ENCODE results near the gene EPC2.
A peak's percentile ranks its signal among the peaks of the same experiment; 100 is the strongest.
"Not testable (repeated sequence)": the region's sequence is repeated elsewhere in the genome, so short reads cannot be mapped to it uniquely, and the experiment has no call there.

Gene EPC2

DNA sequence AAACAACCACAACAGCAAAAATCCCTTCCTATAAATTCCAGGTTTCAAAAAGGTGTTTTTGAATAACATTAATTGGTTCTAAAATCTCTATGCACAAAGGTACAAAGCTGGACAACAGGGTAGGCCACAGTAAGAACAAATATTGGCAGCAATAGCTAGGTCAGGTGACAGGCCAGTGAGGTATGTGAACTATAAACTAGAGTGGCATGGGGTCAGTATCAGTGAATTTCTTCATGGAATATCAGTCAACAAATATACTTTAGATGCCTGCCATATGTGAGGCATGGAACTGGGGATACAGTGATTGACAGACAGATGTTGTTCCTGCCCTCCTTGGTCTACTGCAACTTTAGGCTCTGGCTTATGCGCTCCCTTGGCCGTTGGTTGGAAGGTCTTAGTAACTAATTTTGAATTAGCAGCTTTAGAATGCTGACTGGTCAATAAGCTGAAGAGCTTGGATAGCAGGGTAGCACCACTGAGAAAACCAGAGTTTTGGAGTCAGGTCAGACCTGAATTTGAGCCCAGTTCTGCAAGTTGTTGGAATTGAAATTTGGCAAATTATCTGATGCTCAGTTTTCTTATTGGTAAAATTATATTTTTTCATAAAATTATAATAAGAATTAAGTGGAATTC, 2.3 kb upstream of the EPC2 start:
- DNase-seq: no peak

DNA sequence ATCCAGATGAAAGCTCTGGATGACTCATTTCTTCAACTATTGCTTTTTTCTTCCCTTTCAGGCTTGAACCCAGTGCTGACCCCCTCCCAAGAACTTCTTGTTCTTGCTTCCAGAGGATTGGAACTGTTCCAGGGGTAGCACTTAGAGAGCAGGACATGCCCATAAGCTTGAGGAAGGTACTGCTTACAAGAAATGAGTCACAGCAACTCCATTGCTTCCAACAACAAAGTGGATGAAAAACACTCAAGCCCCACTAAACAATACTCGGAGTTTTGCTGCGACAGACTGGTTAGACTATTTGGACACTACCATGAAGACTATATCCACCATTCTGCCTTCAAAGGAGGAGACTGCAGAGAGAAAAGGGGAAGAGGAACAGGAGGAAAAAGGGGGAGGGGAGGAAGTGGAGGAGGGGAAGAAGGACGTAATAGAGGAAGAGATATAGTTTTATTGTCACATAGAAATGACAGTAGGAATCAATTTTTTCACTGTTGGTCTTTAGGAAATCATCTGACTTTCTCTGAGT, 1.6 kb upstream of the EPC2 start:
- no peak for DNase-seq

DNA sequence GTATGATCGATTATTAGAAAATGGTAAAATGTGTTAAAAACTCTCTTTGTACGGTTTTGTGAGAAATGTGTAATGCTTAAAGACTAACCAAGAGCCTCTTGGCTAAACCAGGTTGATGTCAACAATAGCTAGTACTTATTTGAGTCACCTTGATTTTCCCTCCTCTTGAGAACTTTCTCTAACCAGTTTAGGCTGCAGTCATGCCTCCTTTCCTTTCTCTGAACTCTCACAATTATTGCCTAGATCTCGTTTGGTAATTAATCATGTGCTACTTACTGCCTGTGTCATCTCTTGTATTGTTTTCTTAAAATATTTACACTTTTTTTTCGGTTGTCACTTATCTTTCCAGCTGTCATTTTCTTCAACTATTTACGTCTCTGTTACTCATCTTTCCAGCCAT, 1.1 kb upstream of the EPC2 start:
- no peak for DNase-seq

DNA sequence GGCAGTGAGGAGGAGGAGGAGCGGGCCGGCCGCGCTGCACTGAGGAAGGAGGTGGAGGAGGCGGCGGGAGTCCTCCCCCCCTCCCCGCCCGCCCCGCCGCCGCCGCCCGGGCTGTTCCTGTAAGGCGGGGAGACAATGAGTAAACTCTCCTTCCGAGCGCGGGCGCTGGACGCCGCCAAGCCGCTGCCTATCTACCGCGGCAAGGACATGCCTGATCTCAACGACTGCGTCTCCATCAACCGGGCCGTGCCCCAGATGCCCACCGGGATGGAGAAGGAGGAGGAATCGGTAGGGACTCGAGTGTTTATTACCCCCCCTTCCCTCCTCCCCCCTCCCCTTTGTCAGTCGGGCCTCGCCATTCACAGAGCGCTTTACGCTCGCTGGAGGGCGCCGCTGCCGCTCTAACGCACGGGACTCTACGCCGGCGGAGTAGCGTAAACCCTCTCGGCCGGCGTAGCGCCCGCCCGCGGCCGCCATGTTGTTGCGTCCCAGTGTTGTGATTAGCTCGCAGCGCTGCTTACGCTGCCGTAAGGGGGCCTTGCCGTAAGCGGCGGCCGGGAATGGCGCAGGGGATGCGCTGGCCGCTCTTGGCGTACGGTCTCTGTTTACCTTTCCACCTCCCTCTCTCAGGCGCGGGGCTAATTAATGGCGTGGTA, 460 bp downstream of the EPC2 start:
- peak; percentile 92 for DNase-seq

DNA sequence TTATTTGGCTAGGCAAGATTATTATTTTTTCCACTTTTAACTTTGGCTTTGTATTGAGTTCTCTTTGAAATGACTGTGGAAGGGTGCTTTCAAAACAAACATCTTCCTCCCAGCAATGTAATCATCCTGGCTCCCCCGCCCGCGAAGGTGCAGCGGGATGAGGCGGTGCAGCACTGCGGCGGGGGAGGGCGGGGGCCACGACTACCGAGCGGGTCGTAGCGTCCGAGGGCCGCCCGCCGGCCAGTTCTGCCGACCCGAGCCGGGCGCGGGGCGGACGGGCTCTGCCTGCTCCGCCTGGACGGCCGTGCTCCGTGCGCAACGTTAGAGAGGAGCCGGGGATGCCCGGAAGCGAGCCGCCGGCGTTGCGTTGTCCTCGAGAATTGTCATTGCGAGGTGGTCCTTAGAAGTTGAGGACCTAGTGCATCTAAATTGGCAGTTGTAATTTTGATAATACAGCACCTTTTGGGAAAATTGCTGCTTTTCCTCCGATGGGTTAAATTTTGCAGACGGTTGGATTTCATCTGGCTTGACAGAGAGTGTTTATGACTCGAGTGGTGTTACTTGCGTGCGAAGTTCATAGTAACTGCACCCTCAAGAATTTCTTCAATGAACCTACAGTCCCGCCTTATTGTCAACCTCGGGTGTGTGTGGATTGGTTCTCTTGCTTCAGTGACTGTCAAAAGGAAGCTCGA, 1.1 kb downstream of the EPC2 start:
- DNase-seq: peak; percentile 46

DNA sequence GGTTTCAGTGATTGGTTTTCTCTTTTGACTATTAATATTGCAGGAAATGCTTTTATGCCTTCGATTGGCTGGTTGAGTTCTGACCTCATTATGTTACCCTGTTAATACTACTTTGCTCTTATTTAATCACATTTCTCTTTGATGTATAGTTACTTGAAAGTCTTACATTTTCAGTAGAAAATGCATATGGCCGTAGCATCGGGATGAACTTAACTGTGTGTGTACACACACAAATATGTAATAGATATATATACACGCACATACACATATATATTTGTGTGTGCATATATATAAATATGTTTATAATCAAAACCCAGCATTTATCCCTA, 1.6 kb downstream of the EPC2 start:
- no peak for DNase-seq

DNA sequence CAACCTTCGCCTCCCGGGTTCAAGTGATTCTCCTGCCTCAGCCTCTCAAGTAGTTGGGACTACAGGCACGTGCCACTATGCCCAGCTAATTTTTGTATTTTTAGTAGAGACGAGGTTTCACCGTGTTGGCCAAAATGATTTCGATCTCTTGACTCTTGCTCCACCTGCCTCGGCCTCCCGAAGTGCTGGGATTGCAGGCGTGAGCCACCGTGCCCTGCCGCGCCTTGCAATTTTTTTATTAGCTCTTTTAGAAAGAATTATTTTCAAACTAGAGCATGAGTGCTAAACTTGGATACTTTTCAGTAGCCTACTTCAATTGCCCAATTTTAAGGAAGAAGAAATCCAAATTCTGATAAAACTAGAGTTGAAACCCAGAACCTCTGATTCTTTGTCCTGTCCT, 3.2 kb downstream of the EPC2 start:
- not testable (repeated sequence) for DNase-seq

DNA sequence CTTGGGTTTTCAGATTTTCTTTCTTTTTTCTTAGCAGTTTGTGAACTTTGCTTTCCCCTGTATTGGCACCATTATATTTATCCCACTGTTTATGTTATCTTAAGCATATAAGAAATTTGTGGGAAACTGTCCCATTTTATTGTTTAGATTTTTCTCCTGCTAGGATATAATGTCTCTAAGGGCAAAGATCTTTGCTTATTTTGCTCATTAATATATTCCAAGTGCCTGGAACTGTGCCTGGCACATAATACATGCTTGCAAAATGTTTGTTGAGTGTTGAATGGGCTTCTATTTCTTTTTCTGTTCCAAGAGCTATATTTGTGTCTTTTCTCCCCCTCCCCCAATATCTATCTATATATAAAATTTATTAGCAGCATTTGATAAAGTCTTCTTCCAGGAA, 5.4 kb downstream of the EPC2 start:
- DNase-seq: no peak

DNA sequence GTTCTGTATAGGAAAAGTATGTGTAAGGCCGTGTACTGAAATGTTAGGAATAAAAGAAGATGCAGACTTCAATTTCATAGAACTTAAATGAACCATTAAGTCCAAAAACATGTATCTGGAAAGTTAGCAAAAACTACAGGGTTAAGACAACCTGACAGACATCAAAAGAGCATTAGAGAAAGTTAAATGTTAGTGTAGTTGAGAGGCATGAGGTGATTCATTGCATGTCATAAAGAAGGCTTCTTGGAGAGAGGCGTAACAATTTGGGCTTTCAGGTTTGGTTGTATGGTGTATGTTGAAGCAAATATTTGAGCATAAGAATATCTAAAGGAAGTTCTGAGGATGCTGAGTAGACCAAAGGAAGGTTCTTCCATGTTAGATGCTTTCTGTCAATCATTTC, 6.3 kb downstream of the EPC2 start:
- DNase-seq: no peak

DNA sequence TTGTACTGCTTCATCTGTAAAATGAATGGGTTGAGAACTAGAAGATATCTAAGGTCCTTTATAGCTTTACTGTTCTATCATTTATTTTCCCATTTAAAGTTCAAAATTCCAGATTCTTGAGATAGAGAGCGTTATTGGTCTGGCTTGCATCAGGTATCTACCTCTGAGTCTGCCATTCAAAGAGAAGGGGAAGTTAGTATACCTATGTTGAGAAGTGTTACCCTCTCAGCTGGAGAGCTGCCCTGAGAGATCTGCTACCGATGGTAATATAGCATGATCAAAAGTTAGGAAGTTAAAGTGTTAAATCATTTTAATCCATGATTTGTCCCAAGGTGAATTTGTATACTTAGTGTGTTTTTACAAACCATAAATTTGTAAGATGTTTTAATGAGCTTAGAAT, 7.4 kb downstream of the EPC2 start:
- DNase-seq: no peak

DNA sequence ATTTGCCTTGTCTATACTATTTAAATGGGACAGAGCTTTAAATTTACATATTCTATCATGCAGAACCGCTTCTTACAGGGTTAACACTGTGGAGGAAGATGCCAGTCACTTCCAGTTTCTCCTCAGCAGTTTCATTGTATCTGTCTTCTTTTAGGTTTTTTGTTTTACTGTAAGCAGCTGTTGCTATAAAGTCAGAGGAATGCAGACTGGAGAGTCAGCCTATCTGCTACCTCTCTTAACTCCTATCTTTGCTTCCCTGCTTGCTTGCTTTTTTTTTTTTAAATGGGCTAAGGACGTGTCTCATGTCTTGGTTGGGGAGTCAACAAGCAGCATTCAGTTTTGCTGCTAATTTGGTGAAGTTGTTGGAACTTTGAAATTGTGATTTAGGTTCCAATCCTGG, 8.9 kb downstream of the EPC2 start:
- DNase-seq: no peak

DNA sequence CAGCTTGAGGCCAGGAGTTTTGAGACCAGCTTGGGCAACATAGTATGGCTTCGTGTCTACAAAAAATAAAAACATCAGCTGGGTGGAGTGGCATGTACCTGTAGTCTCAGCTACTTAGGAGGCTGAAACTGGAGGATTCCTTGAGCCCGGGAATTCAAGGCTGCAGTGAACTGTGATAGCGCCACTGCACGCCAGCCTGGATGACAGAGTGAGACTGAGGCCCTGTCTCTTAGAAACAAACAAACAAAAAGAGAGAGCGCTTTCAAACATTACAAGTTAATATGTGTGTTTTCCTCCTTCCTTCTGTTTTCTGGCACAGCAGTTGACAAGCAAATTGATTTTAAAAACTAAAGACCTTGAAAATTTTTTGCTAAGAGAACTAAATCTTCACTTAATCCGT, 9.9 kb downstream of the EPC2 start:
- no peak for DNase-seq

DNA sequence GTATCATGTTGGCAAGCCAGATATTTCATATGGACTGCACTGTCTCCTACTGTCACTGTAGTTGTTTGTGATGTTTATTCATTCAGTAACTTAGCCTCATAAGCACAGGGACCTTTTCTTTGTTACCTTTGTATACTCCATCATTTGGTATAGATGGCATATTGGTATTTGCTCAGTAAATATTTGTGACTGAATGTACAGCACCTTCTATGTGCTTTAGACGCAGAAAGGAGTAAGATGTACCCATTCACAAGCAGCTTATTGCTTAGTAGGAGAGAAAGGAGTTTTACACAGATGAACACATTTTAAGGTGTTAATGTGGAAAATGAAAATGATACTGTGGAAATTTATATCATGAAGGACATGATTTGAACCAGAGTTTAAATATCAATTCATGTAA, 12.0 kb downstream of the EPC2 start:
- no peak for DNase-seq

DNA sequence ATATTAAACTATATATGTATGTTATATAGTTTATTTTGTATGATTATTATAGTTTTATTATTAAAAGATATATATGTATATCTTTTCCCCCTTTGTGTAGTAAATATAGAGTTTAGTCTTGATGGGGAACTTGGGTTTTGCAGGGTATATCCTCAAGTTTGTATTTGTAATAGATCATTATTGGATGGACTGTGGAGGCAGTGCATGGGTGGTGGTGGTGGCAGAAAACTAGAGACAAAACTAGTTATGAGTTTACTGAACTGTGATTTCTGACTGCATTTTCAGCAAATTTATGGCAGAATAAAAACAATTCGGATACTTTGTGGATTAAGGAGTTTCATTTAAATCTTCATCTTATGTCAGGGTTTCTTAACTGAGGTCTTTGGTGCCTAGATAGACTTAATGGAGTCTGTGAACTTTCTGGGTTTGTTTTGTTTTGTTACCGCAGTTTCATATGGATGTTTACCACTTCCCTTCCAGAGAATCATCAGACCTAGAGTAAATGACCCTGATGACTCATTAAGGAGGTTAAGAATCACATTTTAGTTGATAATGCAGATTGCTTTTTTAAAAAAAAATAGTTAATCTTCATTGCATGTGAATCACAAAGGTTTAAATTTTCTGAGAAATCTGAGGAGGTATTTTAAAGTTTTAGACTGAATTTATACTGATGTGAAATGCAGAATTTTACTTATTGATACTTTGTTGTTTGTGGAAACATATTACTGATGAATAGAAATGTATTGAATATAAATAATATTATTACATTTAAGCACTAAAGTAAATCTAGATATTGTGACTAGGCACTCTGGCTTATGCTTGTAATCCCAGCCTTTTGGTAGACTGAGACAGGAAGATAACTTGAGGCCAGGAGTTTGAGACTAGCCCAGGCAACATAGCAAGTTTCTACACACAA, 14.5 kb downstream of the EPC2 start:
- DNase-seq: no peak

DNA sequence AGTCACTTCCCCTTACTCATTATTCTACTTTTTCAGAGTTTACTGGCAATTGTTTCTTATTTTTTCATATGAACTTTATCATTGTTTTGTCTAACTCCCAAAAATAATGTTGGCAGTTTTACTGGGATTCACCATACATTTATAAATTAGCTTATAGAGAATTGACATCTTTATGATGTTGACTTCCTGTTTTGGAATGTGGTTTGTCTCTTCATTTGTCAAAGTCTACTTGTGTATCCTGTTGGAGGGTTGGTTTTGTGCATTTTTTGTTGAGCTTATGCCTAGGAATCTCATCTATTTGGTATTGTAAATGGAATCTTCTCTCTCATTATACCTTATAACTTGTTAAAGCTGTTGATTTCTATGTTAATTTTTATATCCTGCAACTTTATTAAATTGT, 16.4 kb downstream of the EPC2 start:
- DNase-seq: no peak

DNA sequence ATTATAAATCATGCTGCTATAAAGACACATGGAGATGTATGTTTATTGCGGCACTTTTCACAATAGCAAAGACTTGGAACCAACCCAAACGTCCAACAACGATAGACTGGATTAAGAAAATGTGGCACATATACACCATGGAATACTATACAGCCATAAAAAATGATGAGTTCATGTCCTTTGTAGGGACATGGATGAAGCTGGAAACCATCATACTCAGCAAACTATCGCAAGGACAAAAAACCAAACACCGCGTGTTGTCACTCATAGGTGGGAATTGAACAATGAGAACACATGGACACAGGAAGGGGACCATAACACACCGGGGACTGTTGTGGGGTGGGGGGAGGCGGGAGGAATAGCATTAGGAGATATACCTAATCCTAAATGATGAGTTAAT, 17.8 kb downstream of the EPC2 start:
- not testable (repeated sequence) for DNase-seq

DNA sequence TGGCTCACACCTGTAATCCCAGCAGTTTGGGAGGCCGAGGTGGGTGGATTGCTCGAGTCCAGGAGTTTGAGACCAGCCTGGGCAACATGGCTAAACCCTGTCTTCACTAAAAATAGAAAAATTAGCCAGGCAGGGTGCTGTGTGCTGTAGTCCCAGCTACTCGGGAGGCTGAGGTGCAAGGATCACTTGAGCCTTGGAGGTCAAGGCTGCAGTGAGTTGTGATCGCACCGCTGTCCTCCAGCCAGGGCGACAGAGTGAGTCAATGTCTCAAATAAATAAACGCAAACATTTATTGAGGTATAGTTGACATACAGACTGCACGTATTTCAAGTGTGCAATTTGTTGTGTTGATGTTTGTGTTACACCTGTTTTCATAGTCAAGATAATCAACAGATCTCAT, 19.7 kb downstream of the EPC2 start:
- DNase-seq: no peak

DNA sequence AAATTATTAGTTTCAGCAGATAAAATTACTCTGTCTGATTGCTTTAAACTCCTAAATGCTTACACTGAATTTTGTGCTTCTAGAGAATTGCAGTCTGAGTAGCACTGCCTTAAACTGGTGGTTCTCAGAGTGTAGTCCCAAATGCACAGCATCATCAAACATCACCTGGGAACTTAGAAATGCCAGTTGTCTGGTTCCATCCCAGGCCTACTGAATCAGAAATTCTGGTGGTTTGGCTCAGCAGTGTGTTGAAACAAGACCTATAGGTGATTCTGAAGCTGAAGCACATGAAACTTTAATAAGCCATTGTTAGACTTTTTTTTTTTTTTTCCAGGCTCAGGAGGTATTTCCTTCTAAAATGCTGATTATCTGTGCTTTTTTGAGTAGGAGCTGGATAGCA, 22.0 kb downstream of the EPC2 start:
- DNase-seq: no peak

DNA sequence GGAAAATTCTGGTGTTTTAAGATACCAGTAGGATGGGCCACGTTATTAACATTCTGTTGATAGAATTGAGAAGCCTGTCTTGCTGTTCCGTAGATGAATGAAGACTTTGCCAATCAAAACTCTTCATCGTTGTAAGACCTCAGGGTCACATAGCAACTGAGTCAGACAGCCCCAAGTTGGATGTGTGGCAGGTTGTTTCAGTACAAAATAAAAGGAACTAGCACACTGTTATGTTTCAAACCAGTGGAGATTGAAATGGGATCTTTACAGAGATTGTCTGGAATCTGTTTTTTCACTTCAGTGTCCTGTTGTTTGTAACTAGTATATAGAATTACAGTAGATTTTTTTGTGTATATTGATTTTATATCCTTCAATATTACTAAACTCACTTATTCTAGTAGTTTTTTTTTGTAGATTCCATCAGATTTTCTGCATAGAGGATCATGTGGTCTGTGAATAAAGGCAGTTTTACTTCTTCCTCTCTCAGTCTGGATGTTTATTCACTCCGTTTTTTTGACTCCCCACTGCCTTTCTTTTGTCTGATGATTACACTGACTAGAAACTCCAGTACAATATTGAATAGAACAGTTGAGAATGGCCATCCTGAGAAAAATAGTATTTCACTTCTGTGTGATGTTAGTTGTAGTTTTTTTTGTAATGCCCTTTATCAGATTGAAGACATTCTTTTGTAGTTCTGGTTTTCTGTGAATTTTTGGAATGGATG, 22.7 kb downstream of the EPC2 start:
- no peak for DNase-seq

DNA sequence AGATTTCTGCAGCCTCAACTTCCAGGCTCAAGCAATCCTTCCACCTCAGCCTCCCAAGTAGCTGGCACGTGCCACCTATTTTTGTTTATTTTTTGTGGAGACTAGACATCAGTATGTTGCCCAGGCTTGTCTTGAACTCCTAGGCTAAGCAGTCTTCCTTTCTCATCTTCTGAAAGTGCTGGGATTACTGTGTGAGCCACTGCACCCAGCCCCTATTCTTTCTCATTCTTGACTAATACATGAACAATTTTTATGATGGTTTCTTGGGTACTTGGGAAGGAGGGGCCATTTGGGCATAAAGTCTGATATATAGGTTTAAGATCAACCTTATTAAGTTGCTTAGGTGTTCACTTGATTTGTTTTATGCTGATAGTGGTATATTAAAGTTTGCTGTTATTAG, 26.2 kb downstream of the EPC2 start:
- DNase-seq: no peak

DNA sequence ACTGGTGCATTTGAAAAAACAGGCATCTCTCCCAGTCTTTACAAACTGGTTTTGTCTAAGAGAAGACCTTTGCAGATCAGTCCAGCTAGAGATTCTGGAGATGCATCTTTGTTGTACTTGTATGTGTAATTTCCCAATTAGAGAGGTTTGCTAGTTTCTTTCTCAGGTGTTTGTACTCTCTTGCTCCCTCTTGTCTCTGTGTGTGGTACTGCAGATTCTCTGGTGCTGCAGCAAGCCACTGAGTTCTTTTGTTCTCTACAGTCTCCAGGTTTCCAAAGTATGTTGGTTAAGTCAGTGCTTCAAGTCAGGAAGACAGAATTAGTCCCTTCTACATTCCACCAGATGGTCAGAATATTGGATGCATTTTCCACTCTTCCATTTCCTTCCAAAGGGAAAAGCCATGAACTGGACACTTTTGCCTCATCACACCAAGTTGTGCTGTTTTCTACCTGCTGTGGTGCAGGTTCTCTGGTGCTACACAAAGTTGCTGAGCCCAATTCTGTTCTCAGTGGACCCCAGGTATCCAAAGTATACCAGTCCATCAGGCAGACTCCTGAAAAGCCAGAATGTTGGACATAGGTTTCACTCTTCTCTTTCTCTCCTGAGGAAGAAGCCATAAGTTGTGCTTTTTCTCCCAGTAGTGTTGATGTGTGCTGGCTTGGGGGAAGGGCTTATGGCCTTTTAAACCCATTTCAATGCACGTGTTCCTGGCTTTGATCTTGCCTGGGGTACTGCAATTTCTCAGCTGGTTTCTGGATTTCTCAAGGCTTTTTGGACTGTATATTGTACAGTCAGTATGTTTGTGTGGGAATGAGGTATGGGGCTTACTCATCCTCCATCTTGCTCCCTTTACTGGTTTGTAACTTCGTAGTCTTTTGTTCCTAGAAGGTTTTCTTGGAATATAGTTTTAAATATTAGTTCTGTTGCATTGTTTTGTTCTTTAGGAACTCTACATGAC, 29.8 kb downstream of the EPC2 start:
- peak; percentile 19 for DNase-seq
